ENCODE measurements around the gene PHKG1. TPM values are rescaled to one million over a fixed set of nuclear protein-coding genes. Genes with fewer than 3 reads are reported as not detected.

PHKG1 gene
- total RNA-seq, 2 experiments from 2014 or later, result 9.7 to 11.5 TPM

GRCh38 chr7:56063500-56063881, 29.3 kb downstream of the PHKG1 start:
- H3K9me3 ChIP-seq (ENCODE audit: control insufficient read depth in 1 of 2, insufficient read depth in 1 of 2, low read length in 2 of 2), result no peaks in the 10 kb centered on the region
- peaks cover 67% of the 10 kb centered on the region for H3K36me3 Mint-ChIP-seq (ENCODE audit: low read depth)
- intact Hi-C loops (cut with DNase I, micrococcal nuclease), result loop anchor here in 1 of 2 experiments (10.0 kb wide), 1 partner anchor 499 kb away; no protein-coding TSS in a partner anchor
- H3K27me3 ChIP-seq (ENCODE audit: control insufficient read depth in 1 of 2, insufficient read depth in 2 of 2, low read length in 2 of 2), result no peaks in the 10 kb centered on the region
- TF ChIP-seq, protein P1, sequence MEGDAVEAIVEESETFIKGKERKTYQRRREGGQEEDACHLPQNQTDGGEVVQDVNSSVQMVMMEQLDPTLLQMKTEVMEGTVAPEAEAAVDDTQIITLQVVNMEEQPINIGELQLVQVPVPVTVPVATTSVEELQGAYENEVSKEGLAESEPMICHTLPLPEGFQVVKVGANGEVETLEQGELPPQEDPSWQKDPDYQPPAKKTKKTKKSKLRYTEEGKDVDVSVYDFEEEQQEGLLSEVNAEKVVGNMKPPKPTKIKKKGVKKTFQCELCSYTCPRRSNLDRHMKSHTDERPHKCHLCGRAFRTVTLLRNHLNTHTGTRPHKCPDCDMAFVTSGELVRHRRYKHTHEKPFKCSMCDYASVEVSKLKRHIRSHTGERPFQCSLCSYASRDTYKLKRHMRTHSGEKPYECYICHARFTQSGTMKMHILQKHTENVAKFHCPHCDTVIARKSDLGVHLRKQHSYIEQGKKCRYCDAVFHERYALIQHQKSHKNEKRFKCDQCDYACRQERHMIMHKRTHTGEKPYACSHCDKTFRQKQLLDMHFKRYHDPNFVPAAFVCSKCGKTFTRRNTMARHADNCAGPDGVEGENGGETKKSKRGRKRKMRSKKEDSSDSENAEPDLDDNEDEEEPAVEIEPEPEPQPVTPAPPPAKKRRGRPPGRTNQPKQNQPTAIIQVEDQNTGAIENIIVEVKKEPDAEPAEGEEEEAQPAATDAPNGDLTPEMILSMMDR (IDR thresholded peaks at IDR 0.05), result no peak
- no peaks in the 10 kb centered on the region for H3K27me3 Mint-ChIP-seq
- ATAC-seq (ENCODE audit: poor library complexity), result no peak
- H3K27ac ChIP-seq (ENCODE audit: low read depth in 1 of 2, low read length in 2 of 2), result peak overlapping the region; percentile 63 to 82
- H3K4me3 Mint-ChIP-seq, result peak overlapping the region; percentile 93
- CTCF ChIA-PET, result interaction anchor here (2.1 kb wide), 1 partner anchor 12 kb away, joined by 12 read pairs; the partner anchor contains the start of genes CCT6A and PSPH
- H3K9me3 Mint-ChIP-seq, result no peaks in the 10 kb centered on the region
- no peak for DNase-seq
- peak overlapping the region; percentile 95 for H3K4me3 ChIP-seq (ENCODE audit: low read length)
- peak overlapping the region; percentile 95 for H3K27ac Mint-ChIP-seq
- peaks cover 25% of the 10 kb centered on the region for H3K4me1 ChIP-seq (ENCODE audit: insufficient read depth, low read length)
- peaks cover 44% of the 10 kb centered on the region for H3K36me3 ChIP-seq (ENCODE audit: insufficient read depth, low read length)
- peaks cover 31% of the 10 kb centered on the region for H3K4me1 Mint-ChIP-seq (ENCODE audit: low read depth)
- POLR2A ChIA-PET, result interaction anchor here (1.4 to 5.0 kb wide), 6 partner anchors 9 to 1304 kb away, joined by 8 to 55 read pairs (median 19); partner anchors contain the start of genes CCT6A, CHCHD2, LANCL2 and PSPH

- peak overlapping the region; percentile 76 for H3K27ac Mint-ChIP-seq
- peaks cover 79% of the 10 kb centered on the region for H3K36me3 Mint-ChIP-seq (ENCODE audit: low read depth)
- no peaks in the 10 kb centered on the region for H3K27me3 ChIP-seq (ENCODE audit: control insufficient read depth in 1 of 2, insufficient read depth in 2 of 2, low read length in 2 of 2)
- peak overlapping the region; percentile 58 for H3K4me3 Mint-ChIP-seq
- TF ChIP-seq, protein P1 (IDR thresholded peaks at IDR 0.05), result no peak
- DNase-seq, result no peak
- no peaks in the 10 kb centered on the region for H3K9me3 Mint-ChIP-seq
- intact Hi-C loops (cut with DNase I, micrococcal nuclease), result loop anchor here in 1 of 2 experiments (1.0 to 10.0 kb wide), 2 partner anchors 9 to 498 kb away; no protein-coding TSS in a partner anchor
- H3K27me3 Mint-ChIP-seq, result no peaks in the 10 kb centered on the region
- ChIA-PET POLR2A (interaction anchor here (1.0 to 5.0 kb wide), 3 partner anchors 11 to 61 kb away, joined by 3 to 55 read pairs (median 21); partner anchors contain the start of genes CCT6A and PSPH), CTCF (interaction anchor here (1.3 kb wide), 1 partner anchor 98 kb away, joined by 4 read pairs; no protein-coding TSS in a partner anchor)
- no peaks in the 10 kb centered on the region for H3K9me3 ChIP-seq (ENCODE audit: control insufficient read depth in 1 of 2, insufficient read depth in 1 of 2, low read length in 2 of 2)
- H3K4me1 Mint-ChIP-seq (ENCODE audit: low read depth), result peaks cover 31% of the 10 kb centered on the region
- H3K4me1 ChIP-seq (ENCODE audit: insufficient read depth, low read length), result peaks cover 25% of the 10 kb centered on the region
- peaks cover 50% of the 10 kb centered on the region for H3K36me3 ChIP-seq (ENCODE audit: insufficient read depth, low read length)
- no peak overlapping the region for H3K27ac ChIP-seq (ENCODE audit: low read depth in 1 of 2, low read length in 2 of 2)
- H3K4me3 ChIP-seq (ENCODE audit: low read length), result no peak overlapping the region
- ATAC-seq (ENCODE audit: poor library complexity), result no peak
These were observed 30.4 kb downstream of the PHKG1 start for GRCh38 chr7:56062382-56062781.

GRCh38 chr7:56053993-56054392, 38.8 kb downstream of the PHKG1 start:
- no peaks in the 10 kb centered on the region for H3K27me3 ChIP-seq (ENCODE audit: control insufficient read depth in 1 of 2, insufficient read depth in 2 of 2, low read length in 2 of 2)
- peaks cover 59% of the 10 kb centered on the region for H3K36me3 ChIP-seq (ENCODE audit: insufficient read depth, low read length)
- ChIA-PET CTCF (no interaction called here), POLR2A (interaction anchor here (2.0 to 3.3 kb wide), 2 partner anchors 10 to 20 kb away, joined by 5 to 17 read pairs; partner anchors contain the start of gene SUMF2)
- no peaks in the 10 kb centered on the region for H3K9me3 ChIP-seq (ENCODE audit: control insufficient read depth in 1 of 2, insufficient read depth in 1 of 2, low read length in 2 of 2)
- Mint-ChIP-seq H3K27me3 (no peaks in the 10 kb centered on the region), H3K4me1 (ENCODE audit: low read depth) (peaks cover 45% of the 10 kb centered on the region), H3K27ac (peak overlapping the region; percentile 83), H3K9me3 (no peaks in the 10 kb centered on the region), H3K4me3 (peak overlapping the region; percentile 63), H3K36me3 (ENCODE audit: low read depth) (peaks cover 63% of the 10 kb centered on the region)
- intact Hi-C loops (cut with DNase I, micrococcal nuclease), result loop anchor here in 1 of 2 experiments (1.0 to 5.0 kb wide), 5 partner anchors 8 to 687 kb away; partner anchors contain the start of genes CHCHD2, LANCL2, MRPS17 and ZNF713
- no peak overlapping the region for H3K4me3 ChIP-seq (ENCODE audit: low read length)
- DNase-seq (no peak), ATAC-seq (ENCODE audit: poor library complexity) (no peak)
- H3K27ac ChIP-seq (ENCODE audit: low read depth in 1 of 2, low read length in 2 of 2), result no peak overlapping the region
- H3K4me1 ChIP-seq (ENCODE audit: insufficient read depth, low read length), result peaks cover 27% of the 10 kb centered on the region
- TF ChIP-seq, protein P1 (IDR thresholded peaks at IDR 0.05), result no peak
